ENCODE results near the gene CWC22.
A peak's percentile ranks its signal among the peaks of the same experiment; 100 is the strongest.
"Not testable (repeated sequence)": the region's sequence is repeated elsewhere in the genome, so short reads cannot be mapped to it uniquely, and the experiment has no call there.

CWC22 gene

GRCh38 chr2:180006781-180007579, at the start of gene CWC22:
Gene CWC22, minus strand, starts transcription at chr2:180007297. Its CDS starts 13,956 bp downstream, at chr2:179993341.
- Histone ChIP-seq H3K27ac (ENCODE audit: low read depth, low read length) (peak within 1 kb of the TSS; percentile 99), H3K27me3 (ENCODE audit: control insufficient read depth in 5 of 5, insufficient read depth in 4 of 5, low read length in 5 of 5) (no peaks in the 10 kb centered on the region), H3K9me3 (ENCODE audit: control insufficient read depth in 5 of 5, low read length in 5 of 5) (no peaks in the 10 kb centered on the region), H3K9ac (ENCODE audit: low read length in 5 of 5) (peak within 1 kb of the TSS; percentile 95 to 99 (median 99)), H3K4me1 (ENCODE audit: control insufficient read depth in 5 of 5, insufficient read depth in 5 of 5, low read length in 5 of 5) (peaks cover 5 to 26% (median 21%) of the 10 kb centered on the region in 5 donors), H3K36me3 (ENCODE audit: control insufficient read depth in 5 of 5, insufficient read depth in 5 of 5, low read length in 5 of 5) (no peaks in the 10 kb centered on the region), H3K4me3 (ENCODE audit: low read depth in 1 of 5, low read length in 5 of 5) (peak within 1 kb of the TSS; percentile 95 to 99 (median 99))

DNA sequence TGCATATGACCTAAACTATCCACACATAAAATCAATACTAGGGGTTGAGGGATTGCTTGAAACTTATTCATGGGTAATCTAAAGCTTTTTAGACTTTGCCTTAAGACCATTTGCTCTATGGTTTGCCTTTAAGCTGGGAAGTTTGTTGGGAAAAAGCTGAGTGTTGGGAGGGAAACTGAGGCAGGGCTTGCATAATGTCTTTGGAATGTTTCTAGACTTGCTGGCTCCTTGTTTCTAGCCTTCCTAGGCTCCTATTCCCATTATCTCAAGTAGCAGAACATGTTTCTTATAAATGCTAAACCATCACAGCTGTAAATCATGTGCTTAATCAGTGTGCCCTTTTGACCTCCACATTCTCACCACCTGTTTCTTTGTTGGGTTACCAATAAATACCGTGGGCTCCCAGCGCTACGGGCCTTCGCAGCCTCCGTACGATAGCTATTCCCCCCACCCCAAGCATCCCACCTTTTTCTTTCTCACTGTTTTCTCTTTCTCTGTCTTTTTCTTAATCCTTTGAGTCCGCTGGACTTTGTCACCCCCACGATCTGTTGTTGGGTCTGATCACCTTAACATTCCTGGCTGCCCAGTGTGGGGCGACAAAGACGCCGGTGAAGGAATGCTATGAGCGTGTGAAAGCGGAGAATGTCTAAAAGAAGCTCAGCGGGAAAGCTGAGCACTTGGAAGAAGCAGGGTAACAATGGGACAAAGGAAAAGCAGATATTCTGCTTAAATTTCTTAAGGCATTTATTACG, 49.4 kb upstream of the CWC22 start:
- no peak overlapping the region for H3K27ac ChIP-seq (ENCODE audit: low read depth, low read length)
- H3K4me1 ChIP-seq (ENCODE audit: control insufficient read depth in 5 of 5, insufficient read depth in 5 of 5, low read length in 5 of 5): no peaks in the 10 kb centered on the region
- H3K36me3 ChIP-seq (ENCODE audit: control insufficient read depth in 5 of 5, insufficient read depth in 5 of 5, low read length in 5 of 5): no peaks in the 10 kb centered on the region
- H3K9ac ChIP-seq (ENCODE audit: low read length in 5 of 5): no peak overlapping the region
- no peaks in the 10 kb centered on the region for H3K27me3 ChIP-seq (ENCODE audit: control insufficient read depth in 5 of 5, insufficient read depth in 4 of 5, low read length in 5 of 5)
- H3K4me3 ChIP-seq (ENCODE audit: low read depth in 1 of 5, low read length in 5 of 5): no peak overlapping the region
- no peaks in the 10 kb centered on the region for H3K9me3 ChIP-seq (ENCODE audit: control insufficient read depth in 5 of 5, low read length in 5 of 5)

DNA sequence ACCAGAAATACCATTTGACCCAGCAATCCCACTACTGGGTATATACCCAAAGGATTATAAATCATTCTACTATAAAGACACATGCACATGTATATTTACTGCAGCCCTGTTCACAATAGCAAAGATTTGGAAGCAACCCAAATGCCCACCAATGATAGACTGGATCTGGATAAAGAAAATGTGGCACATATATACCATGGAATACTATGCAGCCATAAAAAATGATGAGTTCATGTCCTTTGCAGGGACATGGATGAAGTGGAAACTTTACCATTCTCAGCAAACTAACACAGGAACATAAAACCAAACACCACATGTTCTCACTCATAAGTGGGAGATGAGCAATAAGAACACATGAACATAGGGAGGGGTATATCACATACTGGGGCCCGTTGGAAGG, 47.5 kb upstream of the CWC22 start:
- H3K27ac ChIP-seq (ENCODE audit: low read depth, low read length); H3K27me3 ChIP-seq (ENCODE audit: control insufficient read depth in 5 of 5, insufficient read depth in 4 of 5, low read length in 5 of 5); H3K4me3 ChIP-seq (ENCODE audit: low read depth in 1 of 5, low read length in 5 of 5); H3K9me3 ChIP-seq (ENCODE audit: control insufficient read depth in 5 of 5, low read length in 5 of 5); H3K9ac ChIP-seq (ENCODE audit: low read length in 5 of 5); H3K4me1 ChIP-seq (ENCODE audit: control insufficient read depth in 5 of 5, insufficient read depth in 5 of 5, low read length in 5 of 5); H3K36me3 ChIP-seq (ENCODE audit: control insufficient read depth in 5 of 5, insufficient read depth in 5 of 5, low read length in 5 of 5): not testable (repeated sequence)

DNA sequence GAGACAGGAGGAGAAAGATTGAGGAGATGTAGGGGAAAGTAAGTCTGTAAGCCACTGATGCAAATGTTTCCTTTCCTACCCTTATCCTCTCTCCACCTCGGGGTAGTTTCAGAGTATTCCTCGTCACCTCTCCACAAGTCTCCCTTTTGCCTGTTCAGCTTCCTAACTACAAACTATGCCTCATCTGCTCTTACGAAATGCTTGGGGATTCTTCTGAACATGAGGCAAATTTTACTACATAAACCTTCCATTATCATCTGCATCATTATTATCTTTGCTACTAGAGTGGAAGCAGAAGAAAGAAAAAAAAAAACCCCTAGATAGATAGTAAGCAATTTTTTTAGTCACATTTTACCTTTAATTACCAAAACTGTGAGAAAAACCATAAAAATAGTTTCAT, 43.1 kb upstream of the CWC22 start:
- Histone ChIP-seq H3K4me1 (ENCODE audit: control insufficient read depth in 5 of 5, insufficient read depth in 5 of 5, low read length in 5 of 5) (no peaks in the 10 kb centered on the region), H3K36me3 (ENCODE audit: control insufficient read depth in 5 of 5, insufficient read depth in 5 of 5, low read length in 5 of 5) (no peaks in the 10 kb centered on the region), H3K4me3 (ENCODE audit: low read depth in 1 of 5, low read length in 5 of 5) (no peak overlapping the region), H3K9ac (ENCODE audit: low read length in 5 of 5) (no peak overlapping the region), H3K9me3 (ENCODE audit: control insufficient read depth in 5 of 5, low read length in 5 of 5) (no peaks in the 10 kb centered on the region), H3K27ac (ENCODE audit: low read depth, low read length) (no peak overlapping the region), H3K27me3 (ENCODE audit: control insufficient read depth in 5 of 5, insufficient read depth in 4 of 5, low read length in 5 of 5) (no peaks in the 10 kb centered on the region)

- Histone ChIP-seq H3K9ac (ENCODE audit: low read length in 5 of 5) (no peak overlapping the region), H3K36me3 (ENCODE audit: control insufficient read depth in 5 of 5, insufficient read depth in 5 of 5, low read length in 5 of 5) (no peaks in the 10 kb centered on the region), H3K27me3 (ENCODE audit: control insufficient read depth in 5 of 5, insufficient read depth in 4 of 5, low read length in 5 of 5) (no peaks in the 10 kb centered on the region), H3K9me3 (ENCODE audit: control insufficient read depth in 5 of 5, low read length in 5 of 5) (no peaks in the 10 kb centered on the region), H3K27ac (ENCODE audit: low read depth, low read length) (no peak overlapping the region), H3K4me1 (ENCODE audit: control insufficient read depth in 5 of 5, insufficient read depth in 5 of 5, low read length in 5 of 5) (no peaks in the 10 kb centered on the region), H3K4me3 (ENCODE audit: low read depth in 1 of 5, low read length in 5 of 5) (no peak overlapping the region)
Measured at GRCh38 chr2:180048251-180048650, 41.2 kb upstream of the CWC22 start.

GRCh38 chr2:180046776-180047175, 39.7 kb upstream of the CWC22 start:
- no peaks in the 10 kb centered on the region for H3K4me1 ChIP-seq (ENCODE audit: control insufficient read depth in 5 of 5, insufficient read depth in 5 of 5, low read length in 5 of 5)
- H3K4me3 ChIP-seq (ENCODE audit: low read depth in 1 of 5, low read length in 5 of 5): no peak overlapping the region
- H3K36me3 ChIP-seq (ENCODE audit: control insufficient read depth in 5 of 5, insufficient read depth in 5 of 5, low read length in 5 of 5): no peaks in the 10 kb centered on the region
- H3K27me3 ChIP-seq (ENCODE audit: control insufficient read depth in 5 of 5, insufficient read depth in 4 of 5, low read length in 5 of 5): no peaks in the 10 kb centered on the region
- no peaks in the 10 kb centered on the region for H3K9me3 ChIP-seq (ENCODE audit: control insufficient read depth in 5 of 5, low read length in 5 of 5)
- no peak overlapping the region for H3K27ac ChIP-seq (ENCODE audit: low read depth, low read length)
- H3K9ac ChIP-seq (ENCODE audit: low read length in 5 of 5): no peak overlapping the region

DNA sequence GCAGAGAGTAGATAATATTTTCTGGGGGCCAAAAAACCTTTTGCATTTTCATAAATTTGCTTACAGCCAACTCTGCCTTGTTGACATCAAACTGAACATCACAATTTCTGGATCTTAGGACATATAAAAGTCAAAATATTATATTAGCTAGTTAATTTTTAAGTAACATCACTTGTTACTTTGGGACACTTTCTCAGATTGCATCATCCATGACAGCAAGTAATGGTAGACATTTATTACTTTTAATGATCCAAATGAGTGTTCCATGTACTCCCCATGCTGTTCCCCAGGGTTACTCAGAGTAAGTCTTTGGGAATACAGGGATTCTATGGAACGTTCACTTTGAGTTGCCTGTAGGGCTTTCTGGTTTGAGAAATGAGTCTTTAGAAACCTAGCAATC, 39.1 kb upstream of the CWC22 start:
- Histone ChIP-seq H3K27ac (ENCODE audit: low read depth, low read length) (no peak overlapping the region), H3K36me3 (ENCODE audit: control insufficient read depth in 5 of 5, insufficient read depth in 5 of 5, low read length in 5 of 5) (no peaks in the 10 kb centered on the region), H3K27me3 (ENCODE audit: control insufficient read depth in 5 of 5, insufficient read depth in 4 of 5, low read length in 5 of 5) (no peaks in the 10 kb centered on the region), H3K4me3 (ENCODE audit: low read depth in 1 of 5, low read length in 5 of 5) (no peak overlapping the region), H3K9ac (ENCODE audit: low read length in 5 of 5) (no peak overlapping the region), H3K9me3 (ENCODE audit: control insufficient read depth in 5 of 5, low read length in 5 of 5) (no peaks in the 10 kb centered on the region), H3K4me1 (ENCODE audit: control insufficient read depth in 5 of 5, insufficient read depth in 5 of 5, low read length in 5 of 5) (no peaks in the 10 kb centered on the region)

- no peak overlapping the region for H3K9ac ChIP-seq (ENCODE audit: low read length in 5 of 5)
- no peak overlapping the region for H3K4me3 ChIP-seq (ENCODE audit: low read depth in 1 of 5, low read length in 5 of 5)
Measured at GRCh38 chr2:180040146-180040925, 33.2 kb upstream of the CWC22 start.

DNA sequence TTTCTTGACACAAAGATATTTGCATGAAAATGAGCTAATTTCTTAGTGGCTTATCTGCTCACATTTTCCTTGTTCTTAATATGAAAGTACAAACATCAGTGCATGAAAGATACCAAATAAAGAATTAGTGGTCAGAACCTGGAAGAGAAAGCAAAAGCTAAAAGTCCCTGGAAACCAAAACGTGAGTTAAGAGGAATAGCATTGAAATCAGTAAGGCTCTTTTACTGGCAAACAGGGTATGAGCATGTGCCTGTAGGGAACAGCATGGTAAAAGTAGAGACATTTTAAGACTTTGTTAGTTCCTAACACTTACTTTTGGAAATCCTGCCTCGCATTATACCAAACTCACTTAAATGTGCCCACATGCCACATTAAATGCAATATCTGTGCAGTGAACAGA, 31.9 kb upstream of the CWC22 start:
- H3K36me3 ChIP-seq (ENCODE audit: control insufficient read depth in 5 of 5, insufficient read depth in 5 of 5, low read length in 5 of 5): no peaks in the 10 kb centered on the region

More at GRCh38 chr2:180040146-180040925, 33.2 kb upstream of the CWC22 start:
- Histone ChIP-seq H3K4me1 (ENCODE audit: control insufficient read depth in 5 of 5, insufficient read depth in 5 of 5, low read length in 5 of 5) (no peaks in the 10 kb centered on the region), H3K9me3 (ENCODE audit: control insufficient read depth in 5 of 5, low read length in 5 of 5) (no peaks in the 10 kb centered on the region), H3K27me3 (ENCODE audit: control insufficient read depth in 5 of 5, insufficient read depth in 4 of 5, low read length in 5 of 5) (no peaks in the 10 kb centered on the region), H3K27ac (ENCODE audit: low read depth, low read length) (no peak overlapping the region), H3K36me3 (ENCODE audit: control insufficient read depth in 5 of 5, insufficient read depth in 5 of 5, low read length in 5 of 5) (no peaks in the 10 kb centered on the region)

More for the DNA sequence above, 31.9 kb upstream of the CWC22 start:
- no peak overlapping the region for H3K4me3 ChIP-seq (ENCODE audit: low read depth in 1 of 5, low read length in 5 of 5)
- peaks cover 0 to 2% (median 0%) of the 10 kb centered on the region in 5 donors for H3K27me3 ChIP-seq (ENCODE audit: control insufficient read depth in 5 of 5, insufficient read depth in 4 of 5, low read length in 5 of 5)
- H3K4me1 ChIP-seq (ENCODE audit: control insufficient read depth in 5 of 5, insufficient read depth in 5 of 5, low read length in 5 of 5): no peaks in the 10 kb centered on the region
- no peak overlapping the region for H3K9ac ChIP-seq (ENCODE audit: low read length in 5 of 5)
- H3K9me3 ChIP-seq (ENCODE audit: control insufficient read depth in 5 of 5, low read length in 5 of 5): no peaks in the 10 kb centered on the region
- H3K27ac ChIP-seq (ENCODE audit: low read depth, low read length): peak overlapping the region; percentile 8
